ENCODE results near the gene TRAIP.
"Not testable (repeated sequence)": the region's sequence is repeated elsewhere in the genome, so short reads cannot be mapped to it uniquely, and the experiment has no call there.

Gene TRAIP

GRCh38 chr3:49781415-49782199 is 74.8 kb downstream of the TRAIP start:
- Histone ChIP-seq H3K9me3 (ENCODE audit: control insufficient read depth, low read length) (no peaks in the 10 kb centered on the region), H3K27me3 (ENCODE audit: control insufficient read depth, insufficient read depth, low read length) (no peaks in the 10 kb centered on the region), H3K36me3 (ENCODE audit: control insufficient read depth, insufficient read depth, low read length) (no peaks in the 10 kb centered on the region), H3K4me3 (ENCODE audit: low read length) (no peak overlapping the region), H3K4me1 (ENCODE audit: control insufficient read depth, insufficient read depth, low read length) (peaks cover 12% of the 10 kb centered on the region), H3K9ac (ENCODE audit: low read length) (no peak overlapping the region)

GRCh38 chr3:49780975-49781365 is 75.4 kb downstream of the TRAIP start:
- peaks cover 11% of the 10 kb centered on the region for H3K4me1 ChIP-seq (ENCODE audit: control insufficient read depth, insufficient read depth, low read length)
- not testable (repeated sequence) for H3K9me3 ChIP-seq (ENCODE audit: control insufficient read depth, low read length); H3K9ac ChIP-seq (ENCODE audit: low read length); H3K36me3 ChIP-seq (ENCODE audit: control insufficient read depth, insufficient read depth, low read length); H3K4me3 ChIP-seq (ENCODE audit: low read length); H3K27me3 ChIP-seq (ENCODE audit: control insufficient read depth, insufficient read depth, low read length)

- Histone ChIP-seq H3K4me3 (ENCODE audit: low read length) (no peak overlapping the region), H3K9ac (ENCODE audit: low read length) (no peak overlapping the region)
Observed at GRCh38 chr3:49780080-49780974, 76.0 kb downstream of the TRAIP start.

GRCh38 chr3:49779358-49780079 is 76.8 kb downstream of the TRAIP start:
- H3K4me3 ChIP-seq (ENCODE audit: low read length), result no peak overlapping the region
- no peaks in the 10 kb centered on the region for H3K4me1 ChIP-seq (ENCODE audit: control insufficient read depth, insufficient read depth, low read length)
- no peaks in the 10 kb centered on the region for H3K27me3 ChIP-seq (ENCODE audit: control insufficient read depth, insufficient read depth, low read length)

More at GRCh38 chr3:49780080-49780974, 76.0 kb downstream of the TRAIP start:
- peaks cover 7% of the 10 kb centered on the region for H3K4me1 ChIP-seq (ENCODE audit: control insufficient read depth, insufficient read depth, low read length)
- H3K9me3 ChIP-seq (ENCODE audit: control insufficient read depth, low read length), result no peaks in the 10 kb centered on the region
- no peaks in the 10 kb centered on the region for H3K36me3 ChIP-seq (ENCODE audit: control insufficient read depth, insufficient read depth, low read length)
- no peaks in the 10 kb centered on the region for H3K27me3 ChIP-seq (ENCODE audit: control insufficient read depth, insufficient read depth, low read length)

More at GRCh38 chr3:49779358-49780079, 76.8 kb downstream of the TRAIP start:
- H3K9me3 ChIP-seq (ENCODE audit: control insufficient read depth, low read length), result no peaks in the 10 kb centered on the region
- no peaks in the 10 kb centered on the region for H3K36me3 ChIP-seq (ENCODE audit: control insufficient read depth, insufficient read depth, low read length)
- no peak overlapping the region for H3K9ac ChIP-seq (ENCODE audit: low read length)
